Fibroblast of the aortic adventitia (primary cell): ENCODE measurements around the gene TCP10L. TPM values are rescaled to one million over a fixed set of nuclear protein-coding genes. Genes with fewer than 3 reads are reported as not detected.

Experiments used
- DNase-seq: peaks from one replicate; pipeline ENCODE4 v3.0.0-alpha.2; 2010; ENCODE audit warnings: low read depth
- H3K4me3 ChIP-seq: 2 replicates; pipeline ENCODE4 v1.5.1; 2011; ENCODE audit warnings: low read depth, mild to moderate bottlenecking, control low read depth, low read length, moderate library complexity
- CTCF ChIP-seq: IDR thresholded peaks from 2 replicates; pipeline ENCODE4 v1.5.1; 2011; ENCODE audit warnings: mild to moderate bottlenecking, low read length, control low read depth, inconsistent platforms; ENCODE audit not compliant: insufficient read depth
- small RNA-seq: library from RNA; depleted of rRNA; stranded (forward); fragments of <200 nt; gene quantifications from one replicate; pipeline ENCODE3, GENCODE V24; 2012
- total RNA-seq: library from RNA; depleted of rRNA; stranded (reverse); fragments of >200 nt; gene quantifications from 2 replicates; pipeline ENCODE4 v1.2.3, GENCODE V29; 2012; ENCODE audit warnings: low replicate concordance

Gene TCP10L
- total RNA-seq, 1 donor: 0.45 TPM

- TF ChIP-seq CTCF: no peak
- no peak for DNase-seq
- H3K4me3 ChIP-seq: no peak overlapping the region
Observed at GRCh38 chr21:32529679-32530078, 55.6 kb downstream of the TCP10L start.

GRCh38 chr21:32525282-32525681 is 60.0 kb downstream of the TCP10L start:
- no peak for TF ChIP-seq CTCF
- no peak overlapping the region for H3K4me3 ChIP-seq
- DNase-seq: no peak

GRCh38 chr21:32523988-32524719 is 61.2 kb downstream of the TCP10L start:
- DNase-seq: peak; percentile 98
- no peak overlapping the region for H3K4me3 ChIP-seq
- no peak for TF ChIP-seq CTCF

Small RNA genes within 50 kb of the gene (small RNA-seq; reads per million reads assigned to genes)
- gene RF00438: not detected
- not detected for gene RNA5SP490

Other genes with a start within 250 kb of the TCP10L start
- gene URB1, start 192.5 kb downstream of the TCP10L start, total RNA-seq: 16.7 and 21.1 TPM in 2 replicates
- gene EVA1C, start 172.8 kb downstream of the TCP10L start, total RNA-seq: 14.5 and 17.8 TPM in 2 replicates
- 14.1 and 17.9 TPM in 2 replicates for gene CFAP298, start 26.9 kb upstream of the TCP10L start, total RNA-seq
- gene SYNJ1, start 142.5 kb upstream of the TCP10L start, total RNA-seq: 9.6 and 11.4 TPM in 2 replicates
- gene PAXBP1, start 186.2 kb upstream of the TCP10L start, total RNA-seq: 38.5 and 59.3 TPM in 2 replicates